ENCODE data around the gene BEAN1.

GRCh38 chr16:66525396-66526180, 98.5 kb downstream of the BEAN1 start:
- TF ChIP-seq REST (IDR thresholded peaks at IDR 0.05; ENCODE audit: borderline replicate concordance), result no peak
- TF ChIP-seq RAD21 (conservative IDR thresholded peaks at IDR 0.05), result no peak
- TF ChIP-seq EZH2 (IDR thresholded peaks at IDR 0.05; ENCODE audit: borderline replicate concordance, insufficient read depth, low read length, poor library complexity, severe bottlenecking), result no peak
- TF ChIP-seq CTCF (IDR thresholded peaks at IDR 0.05; ENCODE audit: poor library complexity, severe bottlenecking), result no peak
